ENCODE measurements around the gene ARMC8. TPM values are rescaled to one million over a fixed set of nuclear protein-coding genes. Genes with fewer than 3 reads are reported as not detected.

The ARMC8 gene
- total and polyA plus RNA-seq, 7 donors = 25.4 to 92.1 (median 40.1) TPM

- WGBS, 3 donors = 53 to 61% (median 55%) methylated on average over 4 of the region's 4 CpGs
- Histone ChIP-seq H3K36me3 (ENCODE audit: insufficient read depth in 1 of 2, low read depth in 1 of 2) (no peaks in the 10 kb centered on the region), H3K9me3 (no peaks in the 10 kb centered on the region), H3K27ac (peak overlapping the region; percentile 84), H3K4me3 (no peak overlapping the region), H3K4me1 (peaks cover 13% of the 10 kb centered on the region), H3K27me3 (ENCODE audit: insufficient read depth in 3 of 3, low read length in 2 of 3) (no peaks in the 10 kb centered on the region)
- TF ChIP-seq CTCF (IDR thresholded peaks at IDR 0.05) = peak; percentile 65
- DNase-seq (no peak), ATAC-seq (no peak)
- intact Hi-C loops (cut with DNase I) = loop anchor here in 1 of 2 donors (5.0 kb wide), 1 partner anchor 65 kb away; no protein-coding TSS in a partner anchor
These were observed 145.5 kb downstream of the ARMC8 start for GRCh38 chr3:138332472-138333073.

GRCh38 chr3:138334608-138335007 lies 147.5 kb downstream of the ARMC8 start:
- Histone ChIP-seq H3K27me3 (ENCODE audit: insufficient read depth in 3 of 3, low read length in 2 of 3) (no peaks in the 10 kb centered on the region), H3K4me3 (no peak overlapping the region), H3K36me3 (ENCODE audit: insufficient read depth in 1 of 2, low read depth in 1 of 2) (no peaks in the 10 kb centered on the region), H3K9me3 (no peaks in the 10 kb centered on the region), H3K4me1 (peaks cover 21% of the 10 kb centered on the region), H3K27ac (no peak overlapping the region)
- no peak for TF ChIP-seq CTCF (IDR thresholded peaks at IDR 0.05)
- intact Hi-C loops (cut with DNase I) = loop anchor here (5.0 kb wide), 1 partner anchor 63 kb away; no protein-coding TSS in a partner anchor
- WGBS, 3 donors = 84 to 91% (median 90%) methylated on average over 4 of the region's 4 CpGs
- ATAC-seq (no peak), DNase-seq (no peak)

GRCh38 chr3:138336454-138336999 lies 149.4 kb downstream of the ARMC8 start:
- Histone ChIP-seq H3K36me3 (ENCODE audit: insufficient read depth in 1 of 2, low read depth in 1 of 2) (no peaks in the 10 kb centered on the region), H3K27ac (no peak overlapping the region), H3K27me3 (ENCODE audit: insufficient read depth in 3 of 3, low read length in 2 of 3) (no peaks in the 10 kb centered on the region), H3K4me3 (no peak overlapping the region), H3K4me1 (peaks cover 15% of the 10 kb centered on the region), H3K9me3 (no peaks in the 10 kb centered on the region)
- ATAC-seq (no peak), DNase-seq (no peak)
- intact Hi-C loops (cut with DNase I) = loop anchor here in 1 of 2 donors (5.0 kb wide), 1 partner anchor 61 kb away; no protein-coding TSS in a partner anchor
- 92 to 95% (median 94%) methylated on average over 4 of the region's 4 CpGs for WGBS, 3 donors
- TF ChIP-seq CTCF (IDR thresholded peaks at IDR 0.05) = no peak

GRCh38 chr3:138338244-138338643 lies 151.1 kb downstream of the ARMC8 start:
- no peak overlapping the region for H3K4me3 ChIP-seq
- no peak for TF ChIP-seq CTCF (IDR thresholded peaks at IDR 0.05)
- ATAC-seq = peak; percentile 74 to 90 (median 80)
- no peak for DNase-seq
- H3K36me3 ChIP-seq (ENCODE audit: insufficient read depth in 1 of 2, low read depth in 1 of 2) = no peaks in the 10 kb centered on the region
- H3K27me3 ChIP-seq (ENCODE audit: insufficient read depth in 3 of 3, low read length in 2 of 3) = no peaks in the 10 kb centered on the region
- intact Hi-C loops (cut with DNase I) = loop anchor here in 1 of 2 donors (5.0 kb wide), 1 partner anchor 59 kb away; no protein-coding TSS in a partner anchor
- WGBS, 3 donors = 32 to 45% (median 37%) methylated on average over 5 of the region's 5 CpGs
- H3K27ac ChIP-seq = peak overlapping the region; percentile 78
- peaks cover 15% of the 10 kb centered on the region for H3K4me1 ChIP-seq
- no peaks in the 10 kb centered on the region for H3K9me3 ChIP-seq

All from psoas muscle (tissue), 8 donors.